ENCODE results near the gene CHKA.

DNA sequence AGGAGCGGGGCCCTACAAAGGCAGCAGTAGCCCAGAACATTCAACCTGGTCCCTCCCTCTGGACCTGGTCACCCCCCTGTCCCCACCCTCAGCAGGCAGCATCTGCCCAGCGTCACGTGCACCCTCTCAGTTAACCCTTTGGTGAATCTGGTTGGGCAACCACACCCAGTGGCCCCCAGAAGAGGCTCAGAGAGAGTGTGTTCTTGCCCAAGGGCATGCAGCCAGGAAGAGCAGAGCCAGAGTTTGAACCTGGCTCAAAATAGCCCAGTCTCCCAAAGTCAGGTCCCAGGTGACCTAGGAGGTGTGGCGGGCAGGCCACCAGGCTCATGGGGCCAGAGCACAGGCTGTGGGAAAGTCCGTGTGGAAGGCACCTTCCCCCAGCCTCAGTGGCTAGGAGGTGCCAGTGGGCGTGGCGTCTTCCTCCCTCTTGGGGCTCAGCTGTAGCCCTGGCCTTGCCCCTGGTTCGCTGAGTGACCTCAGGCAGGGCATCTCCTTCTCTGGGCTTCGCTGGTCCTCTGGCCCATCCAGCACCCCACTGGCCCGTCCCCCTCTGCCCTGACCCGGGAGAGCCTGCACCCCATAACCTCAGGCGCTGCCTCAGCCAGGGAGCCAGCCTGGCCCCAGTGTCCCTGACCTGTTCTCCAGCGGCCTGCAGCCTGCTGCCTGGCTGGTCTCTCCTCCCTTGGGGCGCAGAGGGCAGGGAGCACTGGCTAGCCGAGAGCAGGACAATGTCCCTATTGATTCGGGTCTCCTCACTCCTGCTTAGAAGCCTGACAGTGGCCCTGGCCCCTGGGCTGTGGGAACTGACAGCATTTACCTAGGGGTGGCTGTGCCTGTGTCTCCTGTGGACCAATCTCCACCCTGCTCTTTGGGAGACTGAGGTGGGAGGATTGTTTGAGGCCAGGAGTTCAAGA is 104.0 kb downstream of the CHKA start:
- no peak for TF ChIP-seq POLR2AphosphoS5 (IDR thresholded peaks at IDR 0.05; ENCODE audit: borderline replicate concordance, low read depth, low read length)
- no peak for TF ChIP-seq EZH2 (IDR thresholded peaks at IDR 0.05)

All from SK-N-MC (cell line).